HG03469 (cell line): ENCODE results near the gene FGF6.
"Not testable (repeated sequence)": the region's sequence is repeated elsewhere in the genome, so short reads cannot be mapped to it uniquely, and the experiment has no call there.

Experiments
- ATAC-seq: cut with Tn5 transposase; IDR thresholded peaks from one replicate; pipeline ENCODE4 v1.9.1; 2021; ENCODE audit warnings: mild to moderate bottlenecking, moderate library complexity, moderate number of reproducible peaks; ENCODE audit not compliant: unreplicated experiment

FGF6 gene

DNA sequence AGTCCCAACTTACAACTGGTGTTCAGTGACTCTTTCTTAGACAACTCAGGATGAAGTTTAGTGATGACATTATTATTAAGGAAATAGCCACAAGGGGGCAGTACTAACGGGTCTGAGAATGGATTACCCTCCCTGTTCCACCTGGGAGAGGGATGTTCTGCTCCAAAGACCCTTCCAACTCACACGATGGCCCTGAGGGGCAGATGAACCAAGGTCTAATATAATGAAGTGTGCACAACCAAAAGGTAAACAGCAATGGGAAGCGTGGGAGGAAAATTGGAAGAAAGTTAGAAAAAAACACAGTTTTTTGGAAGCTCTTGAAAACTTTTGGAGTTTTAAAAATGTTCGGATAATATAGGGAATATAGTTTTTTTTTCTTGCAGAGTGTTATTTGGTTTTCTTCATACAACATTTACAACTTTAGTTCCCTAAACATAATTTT, 24.0 kb downstream of the FGF6 start:
- ATAC-seq: no peak

- no peak for ATAC-seq
Measured at GRCh38 chr12:4420138-4420670, 25.4 kb downstream of the FGF6 start.

DNA sequence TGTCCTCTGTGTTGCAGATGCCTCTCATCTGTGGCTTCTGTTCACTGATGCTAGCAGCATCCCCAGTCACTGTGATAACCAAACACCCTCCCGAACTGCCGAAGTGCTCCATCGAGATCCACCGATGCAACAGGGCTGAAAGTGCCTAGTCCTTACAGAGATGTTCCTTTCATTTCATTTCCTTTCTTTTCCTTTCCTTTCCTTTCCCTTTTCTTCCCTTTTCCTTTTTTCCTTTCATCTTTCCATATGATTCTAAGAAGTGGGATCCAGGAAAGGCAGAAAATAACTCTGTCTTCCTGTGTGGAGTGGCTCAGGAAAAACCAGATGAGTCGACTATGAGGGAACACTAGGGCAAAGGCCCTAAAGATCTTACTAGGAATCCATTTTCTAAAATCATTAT, 26.7 kb downstream of the FGF6 start:
- ATAC-seq: no peak

- ATAC-seq: no peak
Measured at GRCh38 chr12:4417936-4418335, 27.7 kb downstream of the FGF6 start.

DNA sequence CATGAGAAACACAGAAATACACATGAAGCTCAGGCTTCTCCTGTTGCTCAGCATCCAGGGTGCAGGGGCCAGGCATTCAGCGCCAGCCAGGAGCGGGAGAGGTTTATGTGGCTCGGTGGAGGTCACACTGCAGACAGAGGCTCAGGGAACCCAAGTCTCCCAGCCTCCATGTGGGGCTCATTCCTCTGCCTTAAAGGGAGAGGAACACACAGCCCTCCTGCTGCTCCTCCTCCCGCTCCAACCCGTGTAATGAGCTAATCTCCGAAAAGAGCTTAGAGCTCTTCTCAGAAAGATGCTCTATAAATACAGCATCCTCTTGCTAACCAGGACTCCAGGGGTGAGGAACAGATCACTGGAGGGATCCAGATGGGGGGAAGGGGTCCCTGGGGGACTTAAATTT, 28.2 kb downstream of the FGF6 start:
- no peak for ATAC-seq

DNA sequence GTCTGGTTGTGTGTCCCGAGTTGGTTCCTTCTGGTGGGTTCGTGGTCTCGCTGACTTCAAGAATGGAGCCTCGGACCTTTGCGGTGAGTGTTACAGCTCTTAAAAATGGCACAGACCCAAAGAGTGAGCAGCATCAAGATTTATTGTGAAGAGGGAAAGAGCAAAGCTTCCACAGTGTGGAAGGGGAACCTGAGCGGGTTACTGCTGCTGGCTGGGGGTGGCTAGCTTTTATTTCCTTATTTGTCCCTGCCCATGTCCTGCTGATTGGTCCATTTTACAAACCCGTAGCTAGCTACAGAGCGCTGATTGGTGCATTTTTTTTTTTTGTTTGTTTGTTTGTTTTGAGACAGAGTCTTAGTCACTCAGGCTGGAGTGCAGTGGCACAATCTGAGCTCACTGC, 29.3 kb downstream of the FGF6 start:
- no peak for ATAC-seq

DNA sequence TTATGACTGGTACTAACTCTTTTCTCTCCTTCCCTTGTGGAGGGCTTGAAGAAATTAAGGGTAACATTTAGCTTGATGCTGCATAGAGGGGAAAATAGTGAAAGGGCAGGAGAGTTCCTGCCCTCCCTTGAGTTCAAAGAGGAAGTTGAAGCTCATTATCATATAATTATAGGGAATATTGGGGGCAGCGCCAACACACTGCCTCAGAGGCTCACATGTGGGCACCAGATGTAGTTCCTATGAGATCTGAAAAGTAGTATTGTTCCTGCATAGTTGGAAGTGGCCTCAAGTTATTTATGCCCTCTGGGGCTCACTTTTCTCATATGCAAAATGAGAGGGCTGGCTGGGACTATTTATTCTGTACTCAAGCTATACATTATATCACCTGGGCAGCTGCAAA, 33.1 kb downstream of the FGF6 start:
- ATAC-seq: no peak

GRCh38 chr12:4412056-4412455, 33.6 kb downstream of the FGF6 start:
- no peak for ATAC-seq

GRCh38 chr12:4407136-4407535, 38.5 kb downstream of the FGF6 start:
- ATAC-seq: no peak

- not testable (repeated sequence) for ATAC-seq
Measured at GRCh38 chr12:4404877-4405637, 40.6 kb downstream of the FGF6 start.

GRCh38 chr12:4402996-4403395, 42.6 kb downstream of the FGF6 start:
- no peak for ATAC-seq

DNA sequence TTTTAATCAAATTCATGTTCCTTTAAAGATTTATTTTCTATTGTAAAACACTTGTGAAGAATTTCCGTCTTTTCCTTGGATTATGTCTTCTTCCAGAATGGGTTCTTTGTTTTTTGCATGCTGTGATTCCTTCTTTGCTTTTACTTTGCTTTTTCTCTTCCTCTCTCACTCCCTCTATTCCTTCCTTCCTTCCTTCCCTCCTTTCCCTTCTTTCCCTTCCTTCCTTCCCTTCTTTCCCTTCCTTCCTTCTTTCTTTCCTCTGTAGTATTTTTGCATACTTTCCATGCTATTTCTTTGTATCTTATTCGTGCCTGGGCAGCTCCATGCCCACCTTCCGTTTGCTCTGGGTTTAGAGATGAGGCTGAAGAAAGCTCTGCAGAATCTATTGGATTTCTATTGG, 44.5 kb downstream of the FGF6 start:
- ATAC-seq: no peak

GRCh38 chr12:4395818-4396217, 49.8 kb downstream of the FGF6 start:
- ATAC-seq: no peak

GRCh38 chr12:4393211-4393610, 52.4 kb downstream of the FGF6 start:
- no peak for ATAC-seq

DNA sequence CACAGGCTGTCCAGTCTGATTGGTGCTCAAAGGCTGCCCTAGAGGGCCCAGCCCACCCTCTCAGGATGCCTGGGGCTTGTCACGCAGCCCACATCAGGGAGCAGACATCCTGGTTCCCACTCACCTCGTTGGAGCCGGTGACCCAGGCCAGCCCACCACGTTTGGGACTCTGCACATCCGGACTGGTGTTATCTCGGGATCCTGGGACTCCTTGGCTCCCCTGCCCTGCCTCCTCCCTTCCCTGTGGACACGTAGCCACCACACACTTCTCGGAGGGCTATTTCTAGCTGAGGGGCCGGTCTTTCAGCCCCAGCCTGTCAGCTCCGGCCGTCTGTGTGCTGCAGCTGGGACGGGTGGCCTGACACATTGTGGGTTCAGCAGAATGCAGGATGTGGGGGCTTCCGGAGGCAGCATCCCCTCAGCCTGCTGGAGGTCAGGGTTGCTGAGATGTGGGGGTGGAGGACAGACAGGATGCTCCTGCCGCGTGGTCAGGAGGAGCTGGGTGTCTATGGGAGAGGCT, 53.3 kb downstream of the FGF6 start:
- no peak for ATAC-seq

DNA sequence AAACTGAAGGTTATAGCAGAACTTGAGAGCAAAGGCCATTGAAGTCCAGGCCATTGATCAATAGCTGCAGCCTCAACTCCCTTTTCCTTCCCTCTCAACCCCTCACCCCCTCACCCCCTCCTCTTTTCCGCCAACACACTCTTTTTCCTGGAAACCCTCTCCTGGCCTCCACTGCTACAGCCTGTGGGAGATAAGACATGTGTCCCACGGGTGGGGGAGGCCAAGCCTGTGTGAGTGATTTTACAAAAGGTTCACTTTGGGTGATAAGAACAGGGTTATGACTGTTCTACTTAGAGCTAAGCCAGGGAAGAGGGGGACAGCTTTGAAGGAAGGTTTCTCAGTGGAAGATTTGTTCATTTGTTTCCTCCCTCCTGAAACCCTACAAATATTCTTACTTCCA, 57.0 kb downstream of the FGF6 start:
- no peak for ATAC-seq

DNA sequence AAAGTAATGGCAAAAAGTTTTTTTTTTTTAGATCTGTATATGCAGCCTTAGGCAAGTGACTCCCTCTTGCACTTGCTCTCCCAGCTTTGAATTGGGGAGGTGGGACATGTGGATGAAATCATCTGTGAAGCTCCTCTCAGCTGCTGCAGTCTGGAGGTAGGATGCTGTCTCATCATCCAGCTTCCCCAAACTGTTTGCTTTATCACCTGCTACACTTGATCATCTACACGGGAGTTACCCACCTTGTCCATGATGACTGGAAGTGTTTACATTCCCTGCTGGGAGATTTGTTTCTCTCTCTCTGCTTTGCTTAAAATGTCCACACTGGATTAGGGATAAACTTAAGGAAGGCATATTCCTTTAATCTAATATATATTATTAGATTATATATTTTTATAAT, 57.6 kb downstream of the FGF6 start:
- no peak for ATAC-seq

DNA sequence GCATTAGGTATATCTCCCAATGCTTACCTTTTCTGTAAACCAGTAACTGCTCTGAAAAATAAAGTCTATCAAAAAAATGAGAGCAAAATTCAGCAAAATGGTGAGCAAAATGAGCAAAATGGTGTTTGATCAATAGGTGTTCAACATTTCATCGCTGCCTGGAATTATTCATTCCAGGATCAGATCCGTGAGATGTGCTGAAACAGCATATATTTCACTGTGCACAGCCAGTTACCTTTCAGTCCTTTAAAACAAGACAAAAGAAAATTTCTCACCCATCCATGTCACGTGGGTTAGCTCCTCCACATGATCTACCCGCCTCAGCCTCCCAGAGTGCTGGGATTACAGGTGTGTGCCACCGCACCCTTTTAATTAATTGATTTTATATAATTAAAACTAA, 58.0 kb downstream of the FGF6 start:
- ATAC-seq: no peak

DNA sequence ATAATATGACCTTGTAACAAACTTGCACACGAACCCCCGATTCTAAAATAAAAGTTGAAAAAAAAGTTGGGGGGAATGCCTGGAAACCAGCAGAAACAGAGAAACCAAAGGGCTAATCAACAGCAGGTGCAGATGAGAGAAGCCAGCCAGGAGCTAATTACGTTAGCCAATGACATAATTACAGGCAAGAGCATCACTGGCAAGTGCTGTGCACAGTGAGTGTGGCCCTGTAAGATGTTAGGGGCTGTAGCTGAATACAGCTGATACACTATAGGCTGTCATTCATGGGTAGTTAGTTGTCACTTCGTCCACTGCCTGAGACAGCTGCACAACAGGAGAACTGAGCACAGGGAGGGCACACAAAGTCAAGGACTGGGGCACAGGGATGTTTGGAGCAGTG, 58.8 kb downstream of the FGF6 start:
- ATAC-seq: no peak
